Activated naive CD4-positive, alpha-beta T cell treated with anti-CD3 and anti-CD28 coated beads, Interleukin-2, amount 10 ng/mL, durations not matched to agents 7 days and 5 days (primary cell): ENCODE results near the gene TRIO.
"Not testable (repeated sequence)": the region's sequence is repeated elsewhere in the genome, so short reads cannot be mapped to it uniquely, and the experiment has no call there.

Experiments used
- CTCF ChIA-PET: fragments of 350-600 bp; sonication (Branson Sonifier 250); formaldehyde crosslinking; loops from one replicate; lab custom pipeline; 2021; ENCODE audit warnings: antibody characterized with exemption; lab: Charles Lee
- DNase-seq: peaks from one replicate; pipeline ENCODE4 v3.0.0-alpha.2; 2020
- H3K27ac Mint-ChIP-seq: one replicate; pipeline ENCODE4 v1.8.0; 2021; ENCODE audit warnings: mild to moderate bottlenecking, moderate library complexity, mixed read lengths
- H3K27me3 Mint-ChIP-seq: one replicate; pipeline ENCODE4 v1.8.0; 2021; ENCODE audit warnings: mild to moderate bottlenecking, mixed read lengths
- H3K36me3 Mint-ChIP-seq: one replicate; pipeline ENCODE4 v1.8.0; 2021; ENCODE audit warnings: mixed read lengths
- H3K4me1 Mint-ChIP-seq: one replicate; pipeline ENCODE4 v1.8.0; 2021; ENCODE audit warnings: mixed read lengths
- H3K4me3 Mint-ChIP-seq: one replicate; pipeline ENCODE4 v1.8.0; 2021; ENCODE audit warnings: mild to moderate bottlenecking, moderate library complexity, mixed read lengths
- H3K9me3 Mint-ChIP-seq: one replicate; pipeline ENCODE4 v1.8.0; 2021; ENCODE audit warnings: mixed read lengths

Gene TRIO

GRCh38 chr5:14534773-14535172, 391.6 kb downstream of the TRIO start:
- no peak for DNase-seq
- H3K36me3 Mint-ChIP-seq = no peaks in the 10 kb centered on the region
- H3K4me3 Mint-ChIP-seq = no peak overlapping the region
- no peaks in the 10 kb centered on the region for H3K4me1 Mint-ChIP-seq
- H3K27me3 Mint-ChIP-seq = peaks cover 12% of the 10 kb centered on the region
- no peaks in the 10 kb centered on the region for H3K9me3 Mint-ChIP-seq
- CTCF ChIA-PET = no interaction called here
- H3K27ac Mint-ChIP-seq = no peak overlapping the region

GRCh38 chr5:14545308-14545707, 402.2 kb downstream of the TRIO start:
- CTCF ChIA-PET = interaction anchor here (1.6 to 2.1 kb wide), 2 partner anchors 103 to 127 kb away, joined by 3 to 7 read pairs; no protein-coding TSS in a partner anchor
- DNase-seq = no peak
- Mint-ChIP-seq H3K27ac (no peak overlapping the region), H3K9me3 (peaks cover 14% of the 10 kb centered on the region), H3K27me3 (peaks cover 14% of the 10 kb centered on the region), H3K4me3 (no peak overlapping the region), H3K36me3 (no peaks in the 10 kb centered on the region), H3K4me1 (peaks cover 7% of the 10 kb centered on the region)

GRCh38 chr5:14545862-14546261, 402.7 kb downstream of the TRIO start:
- CTCF ChIA-PET = no interaction called here
- Mint-ChIP-seq H3K4me3 (no peak overlapping the region), H3K9me3 (peaks cover 11% of the 10 kb centered on the region), H3K27me3 (peaks cover 14% of the 10 kb centered on the region), H3K4me1 (peaks cover 7% of the 10 kb centered on the region), H3K27ac (no peak overlapping the region), H3K36me3 (no peaks in the 10 kb centered on the region)
- no peak for DNase-seq

GRCh38 chr5:14547666-14548065, 404.5 kb downstream of the TRIO start:
- no peaks in the 10 kb centered on the region for H3K36me3 Mint-ChIP-seq
- DNase-seq = no peak
- H3K4me1 Mint-ChIP-seq = peaks cover 7% of the 10 kb centered on the region
- CTCF ChIA-PET = no interaction called here
- H3K4me3 Mint-ChIP-seq = no peak overlapping the region
- H3K9me3 Mint-ChIP-seq = peaks cover 2% of the 10 kb centered on the region
- no peak overlapping the region for H3K27ac Mint-ChIP-seq
- H3K27me3 Mint-ChIP-seq = peaks cover 8% of the 10 kb centered on the region

GRCh38 chr5:14551211-14551610, 408.1 kb downstream of the TRIO start:
- Mint-ChIP-seq H3K36me3 (no peaks in the 10 kb centered on the region), H3K27me3 (no peaks in the 10 kb centered on the region), H3K4me3 (no peak overlapping the region), H3K4me1 (peaks cover 7% of the 10 kb centered on the region), H3K9me3 (peaks cover 4% of the 10 kb centered on the region), H3K27ac (no peak overlapping the region)
- CTCF ChIA-PET = no interaction called here
- DNase-seq = no peak

GRCh38 chr5:14552017-14552416, 408.9 kb downstream of the TRIO start:
- CTCF ChIA-PET = no interaction called here
- Mint-ChIP-seq H3K27ac (no peak overlapping the region), H3K9me3 (peaks cover 4% of the 10 kb centered on the region), H3K4me3 (no peak overlapping the region), H3K4me1 (peaks cover 7% of the 10 kb centered on the region), H3K27me3 (no peaks in the 10 kb centered on the region), H3K36me3 (no peaks in the 10 kb centered on the region)
- no peak for DNase-seq

GRCh38 chr5:14554288-14554687, 411.1 kb downstream of the TRIO start:
- CTCF ChIA-PET = not testable (repeated sequence)

GRCh38 chr5:14556015-14556414, 412.9 kb downstream of the TRIO start:
- no peak overlapping the region for H3K4me3 Mint-ChIP-seq
- CTCF ChIA-PET = interaction anchor here (0.5 kb wide), 1 partner anchor 291 kb away, joined by 3 read pairs; no protein-coding TSS in a partner anchor
- no peaks in the 10 kb centered on the region for H3K27me3 Mint-ChIP-seq
- no peak overlapping the region for H3K27ac Mint-ChIP-seq
- no peak for DNase-seq
- peaks cover 2% of the 10 kb centered on the region for H3K36me3 Mint-ChIP-seq
- H3K4me1 Mint-ChIP-seq = peaks cover 20% of the 10 kb centered on the region
- peaks cover 4% of the 10 kb centered on the region for H3K9me3 Mint-ChIP-seq

More at GRCh38 chr5:14554288-14554687, 411.1 kb downstream of the TRIO start:
- H3K4me1 Mint-ChIP-seq, H3K36me3 Mint-ChIP-seq, H3K27ac Mint-ChIP-seq, H3K27me3 Mint-ChIP-seq, H3K4me3 Mint-ChIP-seq, DNase-seq, H3K9me3 Mint-ChIP-seq: not testable (repeated sequence)

GRCh38 chr5:14557203-14557770, 414.1 kb downstream of the TRIO start:
- Mint-ChIP-seq H3K27me3 (no peaks in the 10 kb centered on the region), H3K9me3 (peaks cover 2% of the 10 kb centered on the region), H3K4me1 (peaks cover 22% of the 10 kb centered on the region), H3K36me3 (peaks cover 2% of the 10 kb centered on the region), H3K27ac (no peak overlapping the region), H3K4me3 (no peak overlapping the region)
- no peak for DNase-seq
- CTCF ChIA-PET = no interaction called here

GRCh38 chr5:14557791-14558415, 414.8 kb downstream of the TRIO start:
- Mint-ChIP-seq H3K36me3 (peaks cover 2% of the 10 kb centered on the region), H3K9me3 (peaks cover 2% of the 10 kb centered on the region), H3K4me1 (peaks cover 22% of the 10 kb centered on the region), H3K27me3 (no peaks in the 10 kb centered on the region), H3K4me3 (no peak overlapping the region), H3K27ac (no peak overlapping the region)
- DNase-seq = no peak
- CTCF ChIA-PET = no interaction called here
